BE2C (cell line): ENCODE measurements around the gene CRADD.
"Not testable (repeated sequence)": the region's sequence is repeated elsewhere in the genome, so short reads cannot be mapped to it uniquely, and the experiment has no call there.

Experiments
- DNase-seq: peaks from one replicate; pipeline ENCODE4 v3.0.0-alpha.2; 2020
- H3K27me3 ChIP-seq: fragments of 250-450 bp; sonication (Bioruptor Pico); 2 replicates; pipeline ENCODE4 v1.5.1; 2020; ENCODE audit warnings: mild to moderate bottlenecking
- H3K36me3 ChIP-seq: fragments of 250-450 bp; sonication (Bioruptor Pico); 2 replicates; pipeline ENCODE4 v1.5.1; 2020; ENCODE audit warnings: mild to moderate bottlenecking
- H3K4me1 ChIP-seq: fragments of 250-450 bp; sonication (Bioruptor Pico); 2 replicates; pipeline ENCODE4 v1.5.1; 2020
- H3K4me3 ChIP-seq: 2 replicates; pipeline ENCODE4 v1.5.1; 2011; ENCODE audit warnings: low read depth, low read length
- H3K9me3 ChIP-seq: fragments of 250-450 bp; sonication (Bioruptor Pico); 2 replicates; pipeline ENCODE4 v1.5.1; 2020
- TF ChIP-seq, protein P1 (sequence below): IDR thresholded peaks from 2 replicates; pipeline ENCODE4 v1.5.1; 2012; ENCODE audit warnings: mild to moderate bottlenecking, low read depth, low read length

The CRADD gene

DNA sequence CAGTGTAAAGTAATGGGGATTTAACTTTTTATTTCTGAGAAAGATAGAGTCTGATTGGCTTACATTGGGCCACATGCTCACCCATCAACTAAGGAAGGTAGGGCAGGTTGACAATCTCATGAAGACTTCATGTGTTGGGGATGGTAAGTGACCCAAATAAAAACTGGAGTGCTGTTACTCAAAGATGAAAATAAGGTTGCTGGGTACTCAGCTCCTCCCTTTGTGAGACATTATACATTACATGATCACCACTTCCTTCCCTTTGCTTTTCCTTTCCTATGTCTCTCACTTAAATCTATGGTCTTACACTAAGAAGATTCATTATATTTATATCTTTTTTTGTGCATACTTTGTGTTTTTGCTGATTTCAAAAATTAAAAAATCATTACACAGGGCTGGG, 247.2 kb downstream of the CRADD start:
- Histone ChIP-seq H3K36me3 (no peaks in the 10 kb centered on the region), H3K4me3 (no peak overlapping the region), H3K27me3 (no peaks in the 10 kb centered on the region), H3K4me1 (no peaks in the 10 kb centered on the region), H3K9me3 (no peaks in the 10 kb centered on the region; the same call in none of the 2 replicates)
- no peak for DNase-seq
- TF ChIP-seq, protein P1, sequence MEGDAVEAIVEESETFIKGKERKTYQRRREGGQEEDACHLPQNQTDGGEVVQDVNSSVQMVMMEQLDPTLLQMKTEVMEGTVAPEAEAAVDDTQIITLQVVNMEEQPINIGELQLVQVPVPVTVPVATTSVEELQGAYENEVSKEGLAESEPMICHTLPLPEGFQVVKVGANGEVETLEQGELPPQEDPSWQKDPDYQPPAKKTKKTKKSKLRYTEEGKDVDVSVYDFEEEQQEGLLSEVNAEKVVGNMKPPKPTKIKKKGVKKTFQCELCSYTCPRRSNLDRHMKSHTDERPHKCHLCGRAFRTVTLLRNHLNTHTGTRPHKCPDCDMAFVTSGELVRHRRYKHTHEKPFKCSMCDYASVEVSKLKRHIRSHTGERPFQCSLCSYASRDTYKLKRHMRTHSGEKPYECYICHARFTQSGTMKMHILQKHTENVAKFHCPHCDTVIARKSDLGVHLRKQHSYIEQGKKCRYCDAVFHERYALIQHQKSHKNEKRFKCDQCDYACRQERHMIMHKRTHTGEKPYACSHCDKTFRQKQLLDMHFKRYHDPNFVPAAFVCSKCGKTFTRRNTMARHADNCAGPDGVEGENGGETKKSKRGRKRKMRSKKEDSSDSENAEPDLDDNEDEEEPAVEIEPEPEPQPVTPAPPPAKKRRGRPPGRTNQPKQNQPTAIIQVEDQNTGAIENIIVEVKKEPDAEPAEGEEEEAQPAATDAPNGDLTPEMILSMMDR: no peak

DNA sequence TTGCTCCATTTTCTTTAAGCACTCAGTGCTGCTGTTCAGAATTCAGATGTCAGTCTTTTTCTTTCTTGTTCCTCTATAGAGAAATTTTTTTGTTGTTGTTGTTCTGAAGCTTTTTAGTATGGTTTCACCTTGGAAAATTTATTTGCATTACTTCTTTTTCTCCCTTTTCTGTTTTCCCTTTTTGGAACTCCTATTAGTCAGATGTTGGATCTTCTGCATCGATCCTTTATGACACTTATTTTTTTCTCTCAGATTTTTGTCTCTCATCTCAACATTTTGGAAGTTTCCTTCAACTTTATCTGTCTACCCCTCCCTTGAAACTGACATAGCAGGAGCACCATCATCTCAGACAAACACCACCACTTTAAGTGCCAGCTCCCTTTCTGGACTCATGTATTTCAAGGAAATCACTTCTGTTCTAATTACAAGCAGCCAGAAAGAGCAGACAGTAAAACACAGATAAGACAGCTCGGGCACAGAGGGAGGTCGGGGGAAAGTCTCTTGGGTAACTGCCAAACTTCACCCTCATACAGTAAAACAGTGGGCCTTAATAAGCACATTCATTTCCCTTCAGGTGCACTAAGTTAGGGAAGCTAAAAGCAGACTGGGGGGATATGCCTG, 248.5 kb downstream of the CRADD start:
- Histone ChIP-seq H3K4me3 (no peak overlapping the region), H3K36me3 (no peaks in the 10 kb centered on the region), H3K4me1 (no peaks in the 10 kb centered on the region), H3K27me3 (no peaks in the 10 kb centered on the region), H3K9me3 (no peaks in the 10 kb centered on the region; the same call in none of the 2 replicates)
- no peak for DNase-seq
- TF ChIP-seq, protein P1: no peak

DNA sequence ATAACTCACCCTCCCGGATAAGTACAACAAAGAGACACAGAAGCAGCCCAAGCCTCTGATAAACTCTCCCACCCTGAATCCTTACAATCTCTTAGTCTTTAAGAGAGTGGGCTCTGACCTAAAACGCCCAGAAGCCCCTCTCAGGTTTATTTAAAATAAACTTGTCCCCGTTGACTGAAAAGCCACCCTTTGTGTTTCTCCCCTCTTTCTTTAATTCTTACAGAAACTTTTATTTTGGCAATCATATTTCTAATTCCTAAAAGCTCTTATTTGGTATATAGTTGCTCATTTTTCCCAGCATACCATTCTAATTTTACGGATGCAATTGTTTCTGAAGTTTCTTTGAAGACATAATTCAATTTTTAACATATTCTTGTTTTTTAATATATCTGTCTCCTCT, 249.1 kb downstream of the CRADD start:
- Histone ChIP-seq H3K4me1 (no peaks in the 10 kb centered on the region), H3K36me3 (no peaks in the 10 kb centered on the region), H3K27me3 (no peaks in the 10 kb centered on the region), H3K9me3 (no peaks in the 10 kb centered on the region; the same call in none of the 2 replicates), H3K4me3 (no peak overlapping the region)
- TF ChIP-seq, protein P1: no peak
- DNase-seq: no peak

DNA sequence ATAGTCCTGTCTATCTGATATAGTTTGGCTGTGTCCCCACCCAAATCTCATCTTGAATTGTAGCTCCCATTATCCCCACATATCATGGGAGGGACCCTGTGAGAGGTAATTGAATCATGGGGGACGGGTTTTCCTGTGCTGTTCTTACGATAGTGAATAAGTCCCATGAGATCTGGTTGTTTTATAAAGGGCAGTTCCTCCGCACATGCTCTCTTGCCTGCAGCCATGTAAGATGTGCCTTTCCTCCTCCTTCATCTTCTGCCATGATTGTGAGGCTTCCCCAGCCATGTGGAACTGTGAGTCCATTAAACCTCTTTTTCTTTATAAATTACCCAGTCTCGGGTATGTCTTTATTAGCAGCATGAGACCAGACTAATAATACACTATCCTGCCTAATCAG, 251.9 kb downstream of the CRADD start:
- not testable (repeated sequence) for H3K9me3 ChIP-seq, H3K36me3 ChIP-seq, H3K27me3 ChIP-seq, H3K4me3 ChIP-seq, H3K4me1 ChIP-seq, DNase-seq

DNA sequence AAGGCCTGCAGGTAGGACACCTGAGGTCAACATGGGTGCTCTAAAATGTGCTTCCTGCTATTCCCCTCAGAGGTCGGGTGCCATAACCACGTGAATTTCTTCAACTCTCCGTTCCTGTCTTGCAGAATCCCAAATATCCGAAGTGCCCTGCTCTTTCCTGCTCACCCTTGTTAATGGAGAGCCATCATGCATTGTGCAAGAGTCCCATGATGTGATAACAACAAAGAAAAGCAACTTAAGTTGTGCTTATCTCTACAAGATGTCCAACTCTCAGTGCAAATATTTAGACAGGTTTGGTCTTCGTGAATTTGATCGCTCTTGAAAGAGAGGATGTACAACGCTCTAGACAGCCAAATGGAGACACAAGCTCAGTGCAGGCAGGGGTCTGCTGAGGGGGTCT, 260.6 kb downstream of the CRADD start:
- Histone ChIP-seq H3K36me3 (no peaks in the 10 kb centered on the region), H3K27me3 (no peaks in the 10 kb centered on the region), H3K9me3 (no peaks in the 10 kb centered on the region; the same call in 1 of the 2 replicates), H3K4me1 (no peaks in the 10 kb centered on the region), H3K4me3 (no peak overlapping the region)
- TF ChIP-seq, protein P1: no peak
- DNase-seq: no peak

DNA sequence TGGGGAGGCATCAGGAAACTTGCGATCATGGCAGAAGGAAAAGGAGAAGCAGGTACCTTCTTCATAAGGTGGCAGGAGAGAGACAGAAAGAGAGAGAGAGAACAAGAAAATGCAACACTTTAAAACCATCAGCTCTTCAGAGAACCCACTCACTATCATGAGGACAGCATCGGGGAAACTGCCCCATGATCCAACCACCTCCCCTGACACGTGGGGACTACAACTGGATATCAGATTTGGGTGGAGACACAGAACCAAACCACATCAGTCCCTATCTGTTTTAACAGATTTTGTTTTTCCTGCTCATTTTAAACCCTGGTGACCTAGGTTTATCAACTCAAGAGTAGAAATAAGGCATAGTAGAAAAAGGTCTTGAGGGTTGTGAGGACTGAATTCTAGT, 261.1 kb downstream of the CRADD start:
- no peak overlapping the region for H3K4me3 ChIP-seq
- H3K27me3 ChIP-seq: no peaks in the 10 kb centered on the region
- TF ChIP-seq, protein P1: no peak
- no peak for DNase-seq
- no peaks in the 10 kb centered on the region for H3K4me1 ChIP-seq
- H3K9me3 ChIP-seq: no peaks in the 10 kb centered on the region; the same call in 1 of the 2 replicates
- H3K36me3 ChIP-seq: no peaks in the 10 kb centered on the region
